AG09319 (cell line): ENCODE results near the gene CCL21.
"Not testable (repeated sequence)": the region's sequence is repeated elsewhere in the genome, so short reads cannot be mapped to it uniquely, and the experiment has no call there.

Source experiments
- DNase-seq: peaks from one replicate; pipeline ENCODE4 v3.0.0-alpha.2; 2010; ENCODE audit warnings: low read depth; ENCODE audit errors: extremely low read depth
- TF ChIP-seq, protein P1 (sequence below): IDR thresholded peaks from 2 replicates; pipeline ENCODE4 v1.5.1; 2011; ENCODE audit warnings: low read depth, mild to moderate bottlenecking, inconsistent platforms, low read length, moderate library complexity

CCL21 gene, protein sequence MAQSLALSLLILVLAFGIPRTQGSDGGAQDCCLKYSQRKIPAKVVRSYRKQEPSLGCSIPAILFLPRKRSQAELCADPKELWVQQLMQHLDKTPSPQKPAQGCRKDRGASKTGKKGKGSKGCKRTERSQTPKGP

DNA sequence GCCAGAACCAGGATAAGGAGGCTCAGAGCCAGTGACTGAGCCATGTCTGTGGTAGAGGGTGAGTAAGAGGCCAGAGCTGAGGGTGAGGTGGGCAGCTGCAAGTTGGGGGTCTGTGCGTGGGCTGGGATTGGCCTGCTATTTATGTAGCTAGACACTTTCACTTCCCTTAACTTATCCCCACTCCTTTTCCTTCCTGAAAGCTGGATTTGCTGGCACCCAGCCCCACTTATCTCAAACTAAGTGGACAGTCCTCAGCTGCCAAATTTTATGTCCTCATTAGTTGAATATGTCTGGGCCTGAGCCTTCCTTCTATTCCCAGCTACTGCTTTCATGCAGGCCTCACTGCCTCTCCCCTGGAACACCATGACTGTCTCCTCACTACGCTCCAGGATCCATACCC is at the start of gene CCL21:
CCL21 (minus strand) TSS at position 114 of the 400 bp plus-strand sequence; CDS start at position 44, 70 bp downstream.
- TF ChIP-seq, protein P1, sequence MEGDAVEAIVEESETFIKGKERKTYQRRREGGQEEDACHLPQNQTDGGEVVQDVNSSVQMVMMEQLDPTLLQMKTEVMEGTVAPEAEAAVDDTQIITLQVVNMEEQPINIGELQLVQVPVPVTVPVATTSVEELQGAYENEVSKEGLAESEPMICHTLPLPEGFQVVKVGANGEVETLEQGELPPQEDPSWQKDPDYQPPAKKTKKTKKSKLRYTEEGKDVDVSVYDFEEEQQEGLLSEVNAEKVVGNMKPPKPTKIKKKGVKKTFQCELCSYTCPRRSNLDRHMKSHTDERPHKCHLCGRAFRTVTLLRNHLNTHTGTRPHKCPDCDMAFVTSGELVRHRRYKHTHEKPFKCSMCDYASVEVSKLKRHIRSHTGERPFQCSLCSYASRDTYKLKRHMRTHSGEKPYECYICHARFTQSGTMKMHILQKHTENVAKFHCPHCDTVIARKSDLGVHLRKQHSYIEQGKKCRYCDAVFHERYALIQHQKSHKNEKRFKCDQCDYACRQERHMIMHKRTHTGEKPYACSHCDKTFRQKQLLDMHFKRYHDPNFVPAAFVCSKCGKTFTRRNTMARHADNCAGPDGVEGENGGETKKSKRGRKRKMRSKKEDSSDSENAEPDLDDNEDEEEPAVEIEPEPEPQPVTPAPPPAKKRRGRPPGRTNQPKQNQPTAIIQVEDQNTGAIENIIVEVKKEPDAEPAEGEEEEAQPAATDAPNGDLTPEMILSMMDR = no peak
- DNase-seq = no peak

DNA sequence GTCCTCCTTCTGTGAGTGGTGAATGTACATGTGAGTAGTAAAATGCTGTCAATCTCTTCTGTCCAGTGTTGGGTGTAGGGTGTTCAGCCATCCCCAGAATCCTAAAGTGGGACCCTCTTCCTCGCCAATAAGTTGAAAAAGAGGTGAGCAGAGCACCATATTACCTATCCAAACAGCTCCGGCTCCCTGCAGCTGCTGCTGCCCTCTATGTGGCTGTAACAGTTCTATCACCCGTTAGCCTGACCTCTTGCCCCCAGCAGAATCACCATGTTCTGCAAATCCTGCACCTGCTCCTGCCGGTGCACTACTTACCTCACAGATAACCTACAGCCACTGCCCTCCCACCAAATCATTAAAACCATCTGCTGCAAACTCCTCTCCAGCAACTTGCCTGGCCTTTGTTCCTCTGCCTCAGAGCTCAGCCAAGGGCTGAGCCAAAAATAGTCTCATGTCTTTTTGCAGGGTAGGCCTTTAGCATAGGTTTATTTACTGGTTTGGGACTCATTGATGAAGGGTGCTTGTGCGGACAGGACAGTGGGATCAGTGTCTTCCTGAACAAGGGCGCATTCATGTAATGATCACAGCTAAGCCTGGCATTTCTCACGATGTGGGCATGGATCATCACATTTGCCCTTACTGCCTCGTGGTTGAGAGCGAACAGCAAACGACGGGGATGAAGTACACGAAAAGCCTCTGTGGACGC is 49.6 kb upstream of the CCL21 start:
- TF ChIP-seq, protein P1 = no peak
- no peak for DNase-seq

DNA sequence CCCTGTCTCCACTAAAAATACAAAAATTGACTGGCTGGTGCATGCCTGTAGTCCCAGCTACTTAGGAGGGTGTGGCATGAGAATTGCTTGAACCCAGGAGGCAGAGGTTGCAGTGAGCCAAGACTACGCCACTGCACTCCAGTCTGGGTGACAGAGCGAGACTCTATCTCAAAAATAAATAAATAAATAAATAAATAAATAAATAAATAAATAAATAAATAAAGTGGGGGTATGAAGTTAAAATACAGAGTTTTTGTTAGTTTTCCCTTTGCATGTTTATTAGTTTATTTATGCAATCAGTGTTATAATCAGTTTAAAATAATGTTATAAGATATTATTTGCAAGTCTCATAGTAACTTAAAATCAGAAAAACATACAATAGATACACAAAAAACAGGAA is 40.4 kb upstream of the CCL21 start:
- DNase-seq = not testable (repeated sequence)

DNA sequence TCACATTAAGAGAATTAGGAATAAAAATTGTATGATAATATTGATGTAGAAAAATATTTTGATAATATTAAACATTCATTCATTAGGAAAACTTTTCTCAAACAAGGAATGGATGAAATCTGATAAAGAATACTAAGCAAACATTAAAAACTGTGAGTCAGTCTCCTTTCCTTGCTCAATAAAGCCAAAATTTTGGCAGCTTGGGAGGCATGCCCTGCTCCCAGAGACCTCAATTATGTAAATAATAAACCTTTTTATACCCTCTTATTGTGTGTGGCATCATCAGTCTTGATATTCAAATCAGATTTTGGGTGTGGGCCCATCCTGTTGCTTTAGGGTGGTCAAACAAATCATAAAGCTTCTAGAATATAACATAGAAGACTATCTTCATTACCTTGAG is 36.6 kb upstream of the CCL21 start:
- DNase-seq = no peak
- TF ChIP-seq, protein P1 = no peak

DNA sequence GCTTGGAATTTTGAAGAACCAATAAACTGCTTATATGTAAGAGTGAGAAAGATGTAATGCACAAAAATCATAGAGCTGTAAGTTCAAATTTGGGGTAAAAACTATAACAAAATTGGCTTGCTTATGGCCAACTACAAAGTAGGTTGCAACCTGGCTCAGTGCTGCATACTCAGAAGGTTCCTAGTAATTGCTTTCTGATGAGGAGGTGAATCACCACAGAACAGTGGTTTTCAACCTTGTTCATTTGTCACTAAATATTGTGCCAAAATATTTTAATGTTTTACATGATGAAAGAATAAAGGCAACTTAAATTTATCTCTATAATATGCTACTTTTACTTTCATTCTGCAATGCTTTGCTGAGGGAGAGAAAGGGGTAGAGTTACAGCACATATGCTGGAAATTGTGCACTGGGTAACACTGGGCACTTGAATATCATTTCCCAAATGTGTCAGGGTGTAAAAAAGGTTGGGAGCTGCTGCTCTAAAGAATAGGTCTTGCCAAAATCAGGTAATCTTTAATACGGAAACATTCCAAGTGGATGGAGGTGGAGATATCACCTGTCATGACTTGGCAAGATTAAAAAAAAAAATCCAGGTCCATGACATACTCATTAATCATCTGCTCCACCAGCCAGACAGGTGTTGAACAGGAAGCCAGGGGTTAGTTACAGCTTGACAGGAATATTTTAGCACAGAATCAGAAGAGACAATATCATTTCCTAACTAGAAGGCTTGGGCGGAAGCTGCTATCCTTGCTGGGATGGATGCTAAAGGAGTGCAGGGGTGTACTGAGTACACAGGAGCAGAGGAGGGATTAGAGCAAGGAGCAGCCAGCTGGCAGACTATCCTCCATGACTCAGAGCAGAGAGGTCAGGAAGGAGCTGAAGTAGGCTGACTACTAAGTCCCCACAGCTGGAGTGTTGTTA is 34.6 kb upstream of the CCL21 start:
- TF ChIP-seq, protein P1 = no peak
- DNase-seq = no peak

DNA sequence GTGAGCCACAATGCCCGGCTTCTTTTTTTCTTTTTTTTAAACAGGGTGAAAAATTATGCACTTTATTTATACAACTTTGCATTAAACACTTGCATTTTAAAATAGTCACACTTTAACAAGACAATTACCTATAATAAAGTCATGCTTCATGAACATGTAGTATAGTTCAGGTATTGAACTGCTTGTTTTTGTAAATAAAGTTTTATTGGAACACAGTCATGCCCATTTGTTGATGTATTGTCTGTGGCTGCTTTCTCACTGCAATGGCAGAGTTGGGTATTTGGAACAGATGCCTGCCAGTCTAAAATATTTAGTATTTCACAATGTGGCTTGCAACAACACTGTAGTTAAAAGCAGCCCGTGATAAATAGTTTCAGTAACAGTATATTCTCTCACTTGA is 32.8 kb upstream of the CCL21 start:
- TF ChIP-seq, protein P1 = no peak
- no peak for DNase-seq

DNA sequence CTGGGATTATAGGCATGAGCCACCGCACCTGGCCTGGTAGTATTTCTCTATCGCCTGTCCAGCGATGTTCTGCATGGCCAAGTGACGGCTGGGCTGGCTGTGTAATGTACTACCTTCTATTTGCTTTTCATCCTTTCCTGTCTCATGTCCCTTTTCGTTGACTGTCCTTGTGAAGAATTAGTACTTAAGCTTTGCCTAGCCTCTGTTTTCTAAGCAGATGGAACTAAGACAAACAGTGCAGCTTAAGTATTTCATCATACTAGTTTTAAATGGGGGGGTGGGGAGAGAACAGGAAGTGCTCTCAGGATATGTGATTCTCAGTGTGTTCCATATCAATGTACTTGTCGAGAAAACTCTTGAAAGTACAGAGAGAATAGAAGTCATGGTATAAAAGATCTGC is 31.7 kb upstream of the CCL21 start:
- TF ChIP-seq, protein P1 = no peak
- no peak for DNase-seq

DNA sequence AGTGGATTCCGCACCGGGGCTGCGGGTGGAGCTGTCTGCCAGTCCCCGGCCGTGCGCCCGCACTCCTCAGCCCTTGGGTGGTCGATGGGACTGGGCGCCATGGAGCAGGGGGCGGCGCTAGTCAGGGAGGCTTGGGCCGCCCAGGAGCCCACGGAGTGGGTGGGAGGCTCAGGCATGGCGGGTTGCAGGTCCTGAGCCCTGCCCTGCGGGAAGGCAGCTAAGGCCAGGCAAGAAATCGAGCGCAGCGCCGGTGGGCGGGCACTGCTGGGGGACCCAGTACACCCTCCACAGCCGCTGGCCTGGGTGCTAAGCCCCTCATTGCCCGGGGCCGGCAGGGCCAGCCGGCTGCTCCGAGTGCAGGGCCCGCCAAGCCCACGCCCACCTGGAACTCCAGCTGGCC is 30.2 kb upstream of the CCL21 start:
- not testable (repeated sequence) for DNase-seq
